Kidney glomerular epithelial cell (primary cell): Measurements from ENCODE around the gene GRID2.
"Not testable (repeated sequence)": the region's sequence is repeated elsewhere in the genome, so short reads cannot be mapped to it uniquely, and the experiment has no call there.

Experiments used
- DNase-seq: peaks from one replicate; lab custom pipeline; 2025; lab: John Stamatoyannopoulos, UW

Gene GRID2

GRCh38 chr4:93317561-93317960 lies 1013.8 kb downstream of the GRID2 start:
- DNase-seq, result no peak

GRCh38 chr4:93319041-93319440 lies 1015.3 kb downstream of the GRID2 start:
- no peak for DNase-seq

- DNase-seq, result no peak
Observed at GRCh38 chr4:93320356-93320755, 1016.6 kb downstream of the GRID2 start.

- no peak for DNase-seq
Observed at GRCh38 chr4:93327346-93327745, 1023.6 kb downstream of the GRID2 start.

- DNase-seq, result no peak
Observed at GRCh38 chr4:93334003-93334402, 1030.2 kb downstream of the GRID2 start.

- DNase-seq, result no peak
Observed at GRCh38 chr4:93337196-93337595, 1033.4 kb downstream of the GRID2 start.

GRCh38 chr4:93342738-93343137 lies 1039.0 kb downstream of the GRID2 start:
- DNase-seq, result no peak

GRCh38 chr4:93346840-93347239 lies 1043.1 kb downstream of the GRID2 start:
- no peak for DNase-seq

- no peak for DNase-seq
Observed at GRCh38 chr4:93348896-93349295, 1045.1 kb downstream of the GRID2 start.

GRCh38 chr4:93351846-93352245 lies 1048.1 kb downstream of the GRID2 start:
- no peak for DNase-seq

- DNase-seq, result no peak
Observed at GRCh38 chr4:93355411-93355810, 1051.6 kb downstream of the GRID2 start.

GRCh38 chr4:93359586-93359985 lies 1055.8 kb downstream of the GRID2 start:
- DNase-seq, result no peak

GRCh38 chr4:93366169-93366755 lies 1062.5 kb downstream of the GRID2 start:
- DNase-seq, result not testable (repeated sequence)

GRCh38 chr4:93368968-93369367 lies 1065.2 kb downstream of the GRID2 start:
- DNase-seq, result no peak

GRCh38 chr4:93370256-93370655 lies 1066.5 kb downstream of the GRID2 start:
- DNase-seq, result no peak

GRCh38 chr4:93373893-93374860 lies 1070.4 kb downstream of the GRID2 start:
- no peak for DNase-seq

GRCh38 chr4:93384241-93384640 lies 1080.5 kb downstream of the GRID2 start:
- peak; percentile 86 for DNase-seq

- peak; percentile 92 for DNase-seq
Observed at GRCh38 chr4:93384887-93385286, 1081.1 kb downstream of the GRID2 start.

- DNase-seq, result no peak
Observed at GRCh38 chr4:93394545-93395081, 1090.8 kb downstream of the GRID2 start.

GRCh38 chr4:93396272-93396671 lies 1092.5 kb downstream of the GRID2 start:
- DNase-seq, result peak; percentile 46

- DNase-seq, result no peak
Observed at GRCh38 chr4:93403571-93403970, 1099.8 kb downstream of the GRID2 start.

GRCh38 chr4:93407493-93408275 lies 1103.9 kb downstream of the GRID2 start:
- no peak for DNase-seq
